ENCODE data around the gene DHODH. TPM values are rescaled to one million over a fixed set of nuclear protein-coding genes. Genes with fewer than 3 reads are reported as not detected.
"Not testable (repeated sequence)": the region's sequence is repeated elsewhere in the genome, so short reads cannot be mapped to it uniquely, and the experiment has no call there.

DHODH gene
- total RNA-seq, 3 donors from 2014 or later: 4.0 to 7.8 (median 6.2) TPM

DNA sequence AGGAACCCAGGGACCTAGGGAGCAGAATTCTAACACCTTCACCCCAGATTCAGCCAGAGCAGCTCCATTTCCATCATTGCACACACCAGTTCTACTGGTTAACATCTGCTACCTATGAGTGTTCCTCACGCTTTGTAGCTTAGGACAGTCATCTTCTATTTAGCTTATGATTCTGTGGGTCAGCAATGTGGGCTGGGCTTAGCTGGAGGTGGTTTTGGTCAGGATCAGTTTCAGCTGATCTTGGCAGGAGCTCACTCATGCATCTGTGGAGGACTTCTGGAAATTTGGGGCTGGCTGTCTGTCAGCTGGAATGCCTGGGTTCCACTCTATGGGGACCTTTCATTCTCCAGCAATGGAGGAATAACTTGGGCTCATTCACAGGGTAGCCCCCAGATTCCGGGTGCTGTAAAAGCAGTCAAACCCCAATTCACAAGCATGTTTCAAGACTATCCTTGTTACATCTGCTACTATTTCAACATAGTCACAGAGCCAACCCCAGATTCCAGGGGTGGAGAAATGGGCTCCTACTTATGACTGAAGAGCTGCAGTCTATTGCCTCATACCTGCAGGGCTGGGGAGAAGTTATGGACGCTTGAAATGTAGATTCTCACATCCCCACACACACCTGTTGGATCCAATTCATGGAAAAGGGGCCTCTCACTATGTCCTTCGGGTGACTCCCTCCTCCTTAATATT is 42.4 kb downstream of the DHODH start:
- intact Hi-C loops (cut with DNase I; ENCODE audit: low total_unique reads): no loop called here
- Histone ChIP-seq H3K4me1 (no peaks in the 10 kb centered on the region), H3K9me3 (no peaks in the 10 kb centered on the region), H3K27me3 (no peaks in the 10 kb centered on the region), H3K4me3 (no peak overlapping the region), H3K27ac (no peak overlapping the region), H3K36me3 (no peaks in the 10 kb centered on the region)
- TF ChIP-seq POLR2A (IDR thresholded peaks at IDR 0.05) (no peak), POLR2AphosphoS5 (IDR thresholded peaks at IDR 0.05) (no peak)
- TF ChIP-seq, protein P1, sequence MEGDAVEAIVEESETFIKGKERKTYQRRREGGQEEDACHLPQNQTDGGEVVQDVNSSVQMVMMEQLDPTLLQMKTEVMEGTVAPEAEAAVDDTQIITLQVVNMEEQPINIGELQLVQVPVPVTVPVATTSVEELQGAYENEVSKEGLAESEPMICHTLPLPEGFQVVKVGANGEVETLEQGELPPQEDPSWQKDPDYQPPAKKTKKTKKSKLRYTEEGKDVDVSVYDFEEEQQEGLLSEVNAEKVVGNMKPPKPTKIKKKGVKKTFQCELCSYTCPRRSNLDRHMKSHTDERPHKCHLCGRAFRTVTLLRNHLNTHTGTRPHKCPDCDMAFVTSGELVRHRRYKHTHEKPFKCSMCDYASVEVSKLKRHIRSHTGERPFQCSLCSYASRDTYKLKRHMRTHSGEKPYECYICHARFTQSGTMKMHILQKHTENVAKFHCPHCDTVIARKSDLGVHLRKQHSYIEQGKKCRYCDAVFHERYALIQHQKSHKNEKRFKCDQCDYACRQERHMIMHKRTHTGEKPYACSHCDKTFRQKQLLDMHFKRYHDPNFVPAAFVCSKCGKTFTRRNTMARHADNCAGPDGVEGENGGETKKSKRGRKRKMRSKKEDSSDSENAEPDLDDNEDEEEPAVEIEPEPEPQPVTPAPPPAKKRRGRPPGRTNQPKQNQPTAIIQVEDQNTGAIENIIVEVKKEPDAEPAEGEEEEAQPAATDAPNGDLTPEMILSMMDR (IDR thresholded peaks at IDR 0.05): no peak
- DNase-seq (ENCODE audit: low spot score in 2 of 2): no peak

DNA sequence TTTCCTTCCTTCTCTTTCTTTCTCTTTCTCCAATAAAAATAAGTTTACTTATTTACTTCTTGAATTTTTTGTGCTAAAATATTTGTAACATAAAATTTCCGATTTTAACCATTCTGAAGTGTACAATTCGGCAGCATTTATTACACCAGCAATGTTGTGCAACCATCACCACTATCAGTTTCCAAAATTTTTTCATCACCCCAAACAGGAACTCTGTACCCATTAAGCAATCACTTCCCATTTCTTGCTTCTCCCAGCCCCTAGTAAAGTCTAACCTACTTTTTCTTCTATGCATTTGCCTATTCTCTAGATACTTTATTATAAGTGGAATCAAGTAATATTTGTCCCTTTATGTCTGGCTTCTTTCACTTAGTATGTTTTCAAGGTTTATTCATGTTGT is 43.3 kb downstream of the DHODH start:
- Histone ChIP-seq H3K27ac (no peak overlapping the region), H3K27me3 (no peaks in the 10 kb centered on the region), H3K9me3 (no peaks in the 10 kb centered on the region), H3K4me3 (no peak overlapping the region), H3K4me1 (no peaks in the 10 kb centered on the region), H3K36me3 (no peaks in the 10 kb centered on the region)
- no peak for DNase-seq (ENCODE audit: low spot score in 2 of 2)
- TF ChIP-seq POLR2AphosphoS5 (IDR thresholded peaks at IDR 0.05): no peak
- no peak for TF ChIP-seq POLR2A (IDR thresholded peaks at IDR 0.05)
- TF ChIP-seq, protein P1 (IDR thresholded peaks at IDR 0.05): no peak
- intact Hi-C loops (cut with DNase I; ENCODE audit: low total_unique reads): no loop called here

DNA sequence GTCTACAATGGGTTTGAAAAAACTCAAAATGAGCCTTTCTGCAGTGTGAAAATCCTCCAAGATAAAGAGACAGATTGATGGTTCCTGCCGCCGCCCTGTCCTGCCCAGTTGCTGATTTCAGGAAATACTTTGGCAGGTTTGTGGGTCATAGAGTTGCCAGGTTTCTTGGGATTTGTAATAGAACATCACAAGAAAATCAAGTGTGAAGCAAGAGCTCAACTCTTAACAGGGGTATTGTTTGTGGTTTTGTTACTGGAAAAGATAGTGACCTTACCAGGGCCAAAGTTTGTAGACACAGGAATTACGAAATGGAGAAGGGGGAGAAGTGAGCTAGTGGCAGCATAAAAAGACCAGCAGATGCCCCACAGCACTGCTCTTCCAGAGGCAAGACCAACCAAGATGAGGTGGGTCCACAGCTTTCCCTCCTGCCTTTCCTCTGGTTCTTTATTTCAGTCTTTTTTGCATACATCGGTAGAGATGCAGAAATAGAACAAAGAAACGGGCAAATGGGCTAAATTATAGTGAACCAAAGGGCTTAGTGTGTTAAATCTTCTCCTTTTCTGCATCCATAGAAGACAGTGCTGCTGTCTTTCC is 45.8 kb downstream of the DHODH start, which contains the start of gene HP:
HP (plus strand) TSS at position 252 of the 594 bp plus-strand sequence; CDS start at position 400, 148 bp downstream.
- DNase-seq (ENCODE audit: low spot score in 2 of 2); H3K36me3 ChIP-seq; H3K9me3 ChIP-seq; H3K27me3 ChIP-seq; intact Hi-C loops (cut with DNase I; ENCODE audit: low total_unique reads); H3K27ac ChIP-seq; H3K4me1 ChIP-seq; H3K4me3 ChIP-seq: not testable (repeated sequence)

DNA sequence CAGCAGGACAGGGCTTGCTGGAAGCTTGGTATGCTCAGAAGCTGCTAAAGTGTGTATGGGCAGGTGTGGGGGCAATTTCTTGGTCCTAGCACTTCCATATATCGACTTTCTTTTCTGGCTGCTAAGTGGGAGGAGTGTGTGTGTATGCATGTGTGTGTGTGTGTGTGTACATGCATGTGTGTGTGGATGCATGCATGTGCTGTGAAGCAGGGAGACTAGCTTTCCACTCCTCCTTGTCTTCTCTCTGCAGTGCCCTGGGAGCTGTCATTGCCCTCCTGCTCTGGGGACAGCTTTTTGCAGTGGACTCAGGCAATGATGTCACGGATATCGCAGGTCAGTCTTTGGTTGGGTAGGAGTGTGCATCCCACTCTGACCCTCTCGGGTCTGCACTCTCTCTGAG is 47.4 kb downstream of the DHODH start:
- no peaks in the 10 kb centered on the region for H3K4me1 ChIP-seq
- H3K27ac ChIP-seq: no peak overlapping the region
- no peak overlapping the region for H3K4me3 ChIP-seq
- no peaks in the 10 kb centered on the region for H3K36me3 ChIP-seq
- intact Hi-C loops (cut with DNase I; ENCODE audit: low total_unique reads): no loop called here
- no peak for DNase-seq (ENCODE audit: low spot score in 2 of 2)
- H3K27me3 ChIP-seq: no peaks in the 10 kb centered on the region
- no peaks in the 10 kb centered on the region for H3K9me3 ChIP-seq
- TF ChIP-seq, protein P1 (IDR thresholded peaks at IDR 0.05): no peak
- no peak for TF ChIP-seq POLR2AphosphoS5 (IDR thresholded peaks at IDR 0.05)
- TF ChIP-seq POLR2A (IDR thresholded peaks at IDR 0.05): no peak

DNA sequence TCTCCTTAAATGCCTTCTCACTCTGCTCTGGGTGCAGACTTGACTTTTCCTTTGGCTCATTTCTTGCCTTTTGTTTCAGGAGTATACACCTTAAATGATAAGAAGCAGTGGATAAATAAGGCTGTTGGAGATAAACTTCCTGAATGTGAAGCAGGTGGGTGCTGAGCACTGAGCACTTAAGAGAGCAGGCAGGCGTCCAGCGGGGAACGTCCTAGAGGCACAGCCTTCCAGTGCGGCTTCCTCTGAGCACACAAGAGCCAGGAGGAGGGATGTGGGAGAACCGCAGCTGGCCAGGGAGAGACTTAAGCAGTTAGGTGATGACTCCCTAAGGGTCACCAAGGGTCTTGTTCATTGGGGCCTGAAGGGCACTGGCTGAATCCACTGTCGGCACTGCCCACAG is 48.8 kb downstream of the DHODH start:
- H3K27me3 ChIP-seq; intact Hi-C loops (cut with DNase I; ENCODE audit: low total_unique reads): not testable (repeated sequence)

DNA sequence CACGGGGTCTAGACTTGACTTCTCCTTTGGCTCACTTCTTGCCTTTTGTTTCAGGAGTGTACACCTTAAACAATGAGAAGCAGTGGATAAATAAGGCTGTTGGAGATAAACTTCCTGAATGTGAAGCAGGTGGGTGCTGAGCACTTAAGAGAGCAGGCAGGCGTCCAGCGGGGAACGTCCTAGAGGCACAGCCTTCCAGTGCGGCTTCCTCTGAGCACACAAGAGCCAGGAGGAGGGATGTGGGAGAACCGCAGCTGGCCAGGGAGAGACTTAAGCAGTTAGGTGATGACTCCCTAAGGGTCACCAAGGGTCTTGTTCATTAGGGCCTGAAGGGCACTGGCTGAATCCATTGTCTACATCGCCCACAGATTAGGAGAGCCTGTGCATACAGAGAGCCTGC is 50.5 kb downstream of the DHODH start:
- H3K9me3 ChIP-seq; H3K4me1 ChIP-seq; H3K36me3 ChIP-seq; H3K4me3 ChIP-seq; H3K27me3 ChIP-seq; DNase-seq (ENCODE audit: low spot score in 2 of 2); H3K27ac ChIP-seq; intact Hi-C loops (cut with DNase I; ENCODE audit: low total_unique reads): not testable (repeated sequence)

More for the DNA sequence above, 48.8 kb downstream of the DHODH start:
- not testable (repeated sequence) for DNase-seq (ENCODE audit: low spot score in 2 of 2); H3K4me1 ChIP-seq; H3K4me3 ChIP-seq; H3K36me3 ChIP-seq; H3K9me3 ChIP-seq; H3K27ac ChIP-seq

Measured in breast epithelium (tissue), 4 donors.